GM18907 (cell line): ENCODE results near the gene RASSF10.

ENCODE experiments used
- ATAC-seq: cut with Tn5 transposase; IDR thresholded peaks from one replicate; pipeline ENCODE4 v1.9.1; 2021; ENCODE audit warnings: mild to moderate bottlenecking, moderate library complexity; ENCODE audit not compliant: unreplicated experiment

The RASSF10 gene

GRCh38 chr11:13008625-13009475 lies at the start of gene RASSF10:
Gene RASSF10 (plus strand): TSS chr11:13009316. CDS start chr11:13009577, 261 bp downstream.
- ATAC-seq, result peak; percentile 70

- ATAC-seq, result no peak
Measured at GRCh38 chr11:12961615-12962014, 47.5 kb upstream of the RASSF10 start.

GRCh38 chr11:12962306-12962705 lies 46.8 kb upstream of the RASSF10 start:
- no peak for ATAC-seq

GRCh38 chr11:12963051-12963450 lies 46.1 kb upstream of the RASSF10 start:
- no peak for ATAC-seq

- ATAC-seq, result peak; percentile 72
Measured at GRCh38 chr11:12963792-12964536, 45.2 kb upstream of the RASSF10 start.

GRCh38 chr11:12964650-12965049 lies 44.5 kb upstream of the RASSF10 start:
- ATAC-seq, result no peak

GRCh38 chr11:12966002-12966401 lies 43.1 kb upstream of the RASSF10 start:
- ATAC-seq, result no peak

GRCh38 chr11:12968101-12968500 lies 41.0 kb upstream of the RASSF10 start:
- ATAC-seq, result no peak

GRCh38 chr11:12968826-12969225 lies 40.3 kb upstream of the RASSF10 start:
- no peak for ATAC-seq

GRCh38 chr11:12971955-12972354 lies 37.2 kb upstream of the RASSF10 start:
- no peak for ATAC-seq

GRCh38 chr11:12973528-12974181 lies 35.5 kb upstream of the RASSF10 start:
- ATAC-seq, result no peak

GRCh38 chr11:12975195-12975594 lies 33.9 kb upstream of the RASSF10 start:
- ATAC-seq, result no peak

GRCh38 chr11:12979928-12980689 lies 29.0 kb upstream of the RASSF10 start:
- no peak for ATAC-seq

GRCh38 chr11:12981676-12982522 lies 27.2 kb upstream of the RASSF10 start:
- ATAC-seq, result no peak

- ATAC-seq, result no peak
Measured at GRCh38 chr11:12983336-12983735, 25.8 kb upstream of the RASSF10 start.

- ATAC-seq, result no peak
Measured at GRCh38 chr11:12986194-12986898, 22.8 kb upstream of the RASSF10 start.

- ATAC-seq, result no peak
Measured at GRCh38 chr11:12989428-12990161, 19.5 kb upstream of the RASSF10 start.

GRCh38 chr11:12990162-12990480 lies 19.0 kb upstream of the RASSF10 start:
- ATAC-seq, result no peak

GRCh38 chr11:12991426-12991825 lies 17.7 kb upstream of the RASSF10 start:
- no peak for ATAC-seq
